Fibroblast of gingiva (primary cell): ENCODE data around the gene PROM1.

Source experiments
- DNase-seq: peaks from one replicate; pipeline ENCODE4 v3.0.0-alpha.2; 2011; ENCODE audit warnings: low read depth

The PROM1 gene, protein sequence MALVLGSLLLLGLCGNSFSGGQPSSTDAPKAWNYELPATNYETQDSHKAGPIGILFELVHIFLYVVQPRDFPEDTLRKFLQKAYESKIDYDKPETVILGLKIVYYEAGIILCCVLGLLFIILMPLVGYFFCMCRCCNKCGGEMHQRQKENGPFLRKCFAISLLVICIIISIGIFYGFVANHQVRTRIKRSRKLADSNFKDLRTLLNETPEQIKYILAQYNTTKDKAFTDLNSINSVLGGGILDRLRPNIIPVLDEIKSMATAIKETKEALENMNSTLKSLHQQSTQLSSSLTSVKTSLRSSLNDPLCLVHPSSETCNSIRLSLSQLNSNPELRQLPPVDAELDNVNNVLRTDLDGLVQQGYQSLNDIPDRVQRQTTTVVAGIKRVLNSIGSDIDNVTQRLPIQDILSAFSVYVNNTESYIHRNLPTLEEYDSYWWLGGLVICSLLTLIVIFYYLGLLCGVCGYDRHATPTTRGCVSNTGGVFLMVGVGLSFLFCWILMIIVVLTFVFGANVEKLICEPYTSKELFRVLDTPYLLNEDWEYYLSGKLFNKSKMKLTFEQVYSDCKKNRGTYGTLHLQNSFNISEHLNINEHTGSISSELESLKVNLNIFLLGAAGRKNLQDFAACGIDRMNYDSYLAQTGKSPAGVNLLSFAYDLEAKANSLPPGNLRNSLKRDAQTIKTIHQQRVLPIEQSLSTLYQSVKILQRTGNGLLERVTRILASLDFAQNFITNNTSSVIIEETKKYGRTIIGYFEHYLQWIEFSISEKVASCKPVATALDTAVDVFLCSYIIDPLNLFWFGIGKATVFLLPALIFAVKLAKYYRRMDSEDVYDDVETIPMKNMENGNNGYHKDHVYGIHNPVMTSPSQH

DNA sequence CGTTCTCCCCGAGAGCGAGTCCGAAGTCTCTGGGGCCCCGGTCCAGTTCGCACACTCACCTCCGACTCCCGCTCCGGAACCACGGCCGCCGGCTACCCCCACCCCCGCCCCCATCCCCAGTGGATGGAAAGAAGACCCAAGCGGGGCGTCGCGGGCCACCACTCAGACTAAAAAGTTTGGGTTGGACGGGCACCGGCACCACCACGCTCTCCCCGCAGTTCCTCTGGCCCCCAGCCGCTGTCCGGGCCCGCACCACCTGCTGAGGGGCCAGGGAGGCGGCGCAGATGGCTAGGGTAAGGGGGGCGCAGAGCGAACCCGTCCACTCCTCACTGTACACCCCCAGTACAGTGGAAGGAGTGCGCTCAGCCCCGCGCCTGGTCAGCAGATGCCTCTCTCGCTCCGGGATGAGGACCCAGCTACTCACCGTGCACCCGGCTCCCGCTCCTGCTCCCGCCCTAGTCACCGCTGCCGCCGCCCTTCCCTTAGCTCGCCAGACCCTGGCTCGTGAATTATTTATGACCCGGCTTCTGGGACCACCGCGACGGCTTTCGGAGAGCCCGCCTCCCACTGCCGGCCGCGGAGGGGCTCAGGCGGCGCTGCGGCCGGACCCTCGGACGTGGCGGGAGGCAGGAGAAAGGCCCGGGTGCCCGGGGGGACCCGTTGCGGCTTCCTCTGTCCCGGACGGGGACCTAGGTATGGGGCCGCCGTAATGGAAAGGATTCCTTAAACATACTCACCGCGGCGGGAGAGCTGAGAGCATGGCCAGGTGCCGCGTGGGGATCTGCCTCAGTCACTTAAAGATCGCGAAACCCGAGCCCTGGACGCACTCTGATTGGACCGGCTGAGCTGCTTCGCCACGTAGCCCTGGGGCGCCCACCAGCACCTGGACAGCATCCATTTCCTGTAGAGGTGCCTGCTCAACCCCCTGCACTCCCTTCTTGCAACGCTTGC, at the start of gene PROM1:
TSS of gene PROM1 (minus strand) at position 783 of the 951 bp plus-strand sequence. CDS start 8,117 bp downstream, outside the sequence.
- no peak for DNase-seq

DNA sequence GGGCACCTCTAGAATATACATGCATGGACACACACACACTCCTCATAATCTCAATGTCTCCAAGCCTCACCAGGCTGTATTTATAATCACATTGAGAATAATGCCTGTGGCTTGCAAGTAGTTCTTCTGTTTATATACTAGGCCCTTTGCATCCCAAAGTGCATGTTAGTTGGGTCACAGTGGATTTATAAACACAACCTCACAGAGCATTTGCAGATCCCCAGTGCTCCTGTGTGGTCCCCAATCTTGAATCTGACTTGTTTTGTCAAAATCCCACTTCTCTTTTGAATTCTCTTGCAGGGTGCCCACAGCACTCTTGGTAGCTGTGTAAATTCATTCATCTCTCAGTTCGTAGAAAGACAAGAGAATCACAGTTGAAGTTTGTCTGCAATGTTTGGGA, 49.6 kb upstream of the PROM1 start:
- DNase-seq: no peak

DNA sequence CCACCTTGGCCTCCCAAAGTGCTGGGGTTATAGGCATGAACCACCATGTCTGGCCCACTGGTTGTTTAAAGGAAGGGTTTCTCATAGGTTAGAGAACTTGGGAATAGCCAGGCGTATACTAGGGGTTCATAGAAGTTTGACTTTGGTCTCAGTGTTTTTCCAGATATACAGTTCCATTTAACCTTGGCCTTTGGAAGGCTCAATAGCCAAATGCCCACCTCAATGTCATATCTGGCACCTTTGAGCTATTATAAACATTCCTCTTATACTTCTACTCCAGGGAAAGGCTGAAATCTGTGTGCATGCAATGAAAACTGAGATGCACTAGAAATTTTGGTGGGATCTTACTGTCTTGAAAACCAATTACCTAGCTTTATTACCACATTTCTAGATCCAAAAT, 47.5 kb upstream of the PROM1 start:
- DNase-seq: no peak

DNA sequence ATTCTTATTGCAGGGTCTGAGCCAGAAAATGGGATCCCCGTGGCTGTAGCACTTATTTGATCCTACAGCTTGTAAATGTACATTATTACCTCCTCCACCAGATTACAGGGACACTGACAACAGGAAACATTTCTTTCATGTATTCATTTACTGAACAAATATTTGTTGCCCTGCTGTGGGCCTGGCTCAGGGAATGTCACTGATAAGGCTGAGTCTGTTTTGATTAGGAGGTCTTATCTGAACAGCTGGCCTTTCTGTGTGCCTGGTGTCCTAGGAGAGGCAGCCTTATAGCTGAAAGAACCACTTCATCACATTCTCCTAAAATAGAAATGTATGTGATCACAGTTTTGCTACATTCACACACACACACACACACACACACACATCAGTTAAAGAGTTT, 45.5 kb upstream of the PROM1 start:
- no peak for DNase-seq

DNA sequence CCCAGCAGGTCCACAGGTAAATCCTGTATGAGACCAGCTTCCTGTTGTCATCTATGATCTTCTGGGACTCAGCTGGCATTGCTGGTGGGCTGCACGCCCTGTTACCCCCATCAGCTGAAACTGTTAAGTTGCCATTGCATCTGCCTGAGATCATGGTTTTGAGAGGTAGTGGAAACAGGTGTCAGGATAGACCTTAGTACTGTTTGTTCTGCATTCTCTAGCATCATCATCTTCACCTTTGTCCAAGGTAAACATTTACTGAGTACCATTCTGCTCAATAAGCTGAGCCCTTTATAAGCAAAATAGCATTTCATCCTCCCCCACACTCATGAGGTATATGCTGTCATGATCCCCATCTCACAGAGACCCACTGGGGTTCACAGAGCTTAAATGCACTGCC, 42.9 kb upstream of the PROM1 start:
- DNase-seq: no peak

DNA sequence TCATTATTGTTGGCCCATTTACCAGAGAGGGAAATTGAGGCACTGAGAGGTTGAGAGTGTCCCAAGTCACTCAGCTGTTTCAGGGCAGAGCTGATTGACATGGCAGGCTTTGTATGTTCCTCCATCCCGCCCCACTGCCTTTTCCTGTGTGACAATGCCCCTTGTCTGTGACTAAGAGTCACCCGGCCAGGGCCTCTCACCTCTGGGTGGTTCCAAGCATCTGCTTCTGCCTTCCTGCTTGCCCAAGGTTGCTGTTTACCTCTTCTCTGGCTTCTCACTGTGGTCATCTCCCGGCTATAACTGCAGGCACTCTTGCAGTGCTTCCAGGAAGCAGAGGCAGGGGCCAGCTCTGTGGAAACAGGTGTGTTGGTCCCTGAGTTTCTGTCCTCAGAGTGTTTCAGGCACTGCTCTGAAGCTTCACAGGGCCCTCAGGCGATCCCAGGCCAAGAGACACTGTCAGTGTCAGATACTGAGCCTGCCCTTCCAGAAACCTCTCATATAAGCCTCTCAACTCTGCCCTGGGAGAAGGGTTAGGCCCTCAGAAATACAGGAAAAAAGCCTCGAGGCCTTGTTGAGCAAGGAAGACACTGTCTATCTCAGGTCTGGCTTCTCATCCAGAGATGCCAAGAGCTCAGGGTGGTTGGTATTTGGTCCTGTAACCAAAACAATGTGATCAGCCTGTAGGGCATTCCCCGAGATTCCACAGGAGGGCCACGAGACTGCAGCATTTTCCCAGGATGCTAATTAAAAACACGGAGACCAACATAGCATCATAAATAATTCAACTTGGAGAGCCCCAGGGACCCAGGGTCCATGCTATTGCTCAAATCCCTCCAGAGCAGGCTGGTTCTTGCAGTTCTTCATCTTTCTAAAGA, 42.0 kb upstream of the PROM1 start:
- DNase-seq: peak; percentile 7

DNA sequence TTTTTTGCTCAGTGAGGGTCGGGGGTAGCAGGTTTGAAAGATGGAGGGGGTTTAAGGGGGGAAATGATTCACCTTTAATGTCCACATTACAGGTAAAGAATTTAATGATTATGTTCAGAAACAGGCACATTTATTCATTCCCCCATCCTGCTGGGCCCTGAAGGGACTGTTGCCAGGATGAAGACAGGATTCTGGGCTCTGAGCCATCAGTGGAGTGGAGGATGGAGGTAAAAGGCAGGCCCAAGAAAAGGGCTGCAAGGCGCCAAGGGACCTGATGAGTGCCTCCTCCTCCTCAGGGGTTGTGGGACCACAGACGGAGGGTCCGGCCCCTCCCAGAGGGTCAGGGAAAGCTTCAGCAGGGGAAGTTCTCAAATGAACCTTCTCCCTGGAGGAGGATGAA, 40.4 kb upstream of the PROM1 start:
- DNase-seq: no peak

DNA sequence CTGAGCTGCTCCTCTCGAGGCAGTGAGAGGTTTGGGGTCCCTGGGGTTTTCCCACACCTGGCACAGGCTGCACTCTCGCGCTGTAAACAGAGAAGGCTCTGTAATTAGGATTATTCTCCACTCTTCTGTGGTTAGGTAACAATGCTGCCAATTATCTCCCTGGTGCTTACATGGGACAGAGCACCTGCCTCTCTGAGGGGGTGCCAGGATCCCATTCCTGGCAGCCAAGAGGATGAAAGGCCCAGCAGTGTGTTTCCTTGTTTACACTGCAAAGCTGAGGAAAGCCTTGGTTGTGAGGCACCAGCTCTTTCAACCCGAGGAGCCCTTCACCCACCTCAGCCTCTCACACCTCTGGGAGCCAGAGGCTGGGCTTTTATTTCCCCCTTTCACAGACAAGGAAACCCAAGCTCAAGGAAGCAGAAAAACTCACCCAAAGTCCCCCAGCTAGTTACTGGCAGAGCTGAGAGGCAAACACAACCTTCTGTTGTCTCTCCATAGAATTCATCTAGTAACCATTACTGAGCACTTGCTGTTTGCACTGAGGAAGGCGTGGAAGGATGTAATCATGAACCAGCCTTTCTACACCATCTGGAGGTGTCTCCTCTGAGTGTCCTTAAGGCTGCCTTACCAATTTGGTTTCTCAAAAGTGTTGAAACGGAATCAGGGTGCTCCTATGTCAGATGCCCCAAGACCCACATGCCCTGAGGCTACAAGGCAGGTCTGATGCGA, 39.7 kb upstream of the PROM1 start:
- DNase-seq: no peak

DNA sequence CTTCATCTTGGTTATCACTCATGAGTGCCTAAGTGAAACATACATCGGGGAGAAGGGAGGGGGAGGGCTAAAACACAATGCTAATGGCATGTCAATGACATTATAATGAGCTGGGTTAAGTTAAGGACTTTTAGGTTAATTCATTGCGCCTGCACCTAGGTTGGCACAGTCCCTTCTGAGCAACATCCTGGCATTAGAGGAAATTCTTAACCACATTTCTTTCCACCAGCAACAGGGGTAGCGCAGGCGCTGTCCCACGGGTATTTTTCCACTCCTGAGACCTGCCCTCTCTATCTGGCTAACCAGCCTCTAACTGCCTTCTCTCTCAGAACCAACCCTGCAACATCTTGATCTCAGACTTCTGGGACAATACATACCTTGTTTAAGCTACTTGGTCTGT, 39.0 kb upstream of the PROM1 start:
- no peak for DNase-seq

DNA sequence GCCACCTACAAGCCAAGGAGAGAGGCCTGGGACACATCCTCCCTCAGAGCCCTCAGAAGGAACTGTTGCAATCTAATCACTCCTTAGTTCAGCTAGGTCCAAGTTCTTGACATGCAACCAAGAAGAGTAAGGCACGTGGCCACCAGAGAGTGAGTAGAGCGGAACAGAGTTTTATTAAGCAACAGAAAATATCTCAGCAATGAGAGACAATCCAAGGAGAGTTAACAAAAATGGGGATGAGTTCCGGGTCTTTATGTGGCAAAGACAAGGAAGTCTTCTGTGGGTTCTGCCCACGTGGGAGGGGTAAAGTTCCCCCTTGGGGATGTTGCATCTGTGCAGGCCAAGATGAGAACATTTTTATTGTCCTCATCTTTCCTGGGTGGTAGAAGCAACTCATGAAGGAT, 38.5 kb upstream of the PROM1 start:
- no peak for DNase-seq

DNA sequence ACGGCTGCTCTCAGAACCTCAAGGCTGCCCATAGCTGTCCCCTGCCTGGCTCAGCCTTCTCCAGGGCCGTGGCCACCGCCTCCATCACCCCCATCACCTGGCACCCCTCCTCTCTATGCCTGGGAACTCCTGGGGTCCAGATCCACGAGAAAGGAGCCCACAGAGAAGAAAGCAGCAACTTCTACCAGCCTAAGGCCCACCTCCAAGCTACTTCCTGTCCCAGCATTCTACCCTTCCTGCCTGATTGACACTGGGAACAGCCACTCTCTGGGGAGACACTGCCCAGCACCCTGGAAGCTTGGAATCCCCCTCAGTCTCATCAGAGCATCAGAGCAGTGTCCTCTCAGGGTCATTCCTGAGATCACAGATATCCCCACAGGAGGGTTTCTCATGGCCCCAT, 36.9 kb upstream of the PROM1 start:
- no peak for DNase-seq

DNA sequence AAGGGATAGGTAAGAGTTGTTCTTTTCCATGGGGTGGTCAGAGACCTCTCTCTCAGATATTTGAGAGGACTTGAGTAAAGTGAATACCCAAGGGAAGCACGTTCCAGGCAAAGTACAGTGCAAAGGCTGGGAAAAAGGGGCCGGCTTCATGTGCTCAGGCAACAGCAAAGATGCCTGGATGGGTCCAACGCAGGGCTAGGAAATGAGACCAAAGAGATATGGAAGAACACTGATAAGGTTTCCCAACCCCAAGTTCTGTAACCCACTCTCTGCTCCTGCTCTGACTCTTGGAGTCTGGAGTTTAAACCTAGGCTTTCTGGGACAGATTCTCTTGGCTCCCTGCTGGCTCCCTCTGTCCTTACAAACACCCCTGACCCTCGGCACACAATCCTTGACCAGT, 36.2 kb upstream of the PROM1 start:
- DNase-seq: no peak

DNA sequence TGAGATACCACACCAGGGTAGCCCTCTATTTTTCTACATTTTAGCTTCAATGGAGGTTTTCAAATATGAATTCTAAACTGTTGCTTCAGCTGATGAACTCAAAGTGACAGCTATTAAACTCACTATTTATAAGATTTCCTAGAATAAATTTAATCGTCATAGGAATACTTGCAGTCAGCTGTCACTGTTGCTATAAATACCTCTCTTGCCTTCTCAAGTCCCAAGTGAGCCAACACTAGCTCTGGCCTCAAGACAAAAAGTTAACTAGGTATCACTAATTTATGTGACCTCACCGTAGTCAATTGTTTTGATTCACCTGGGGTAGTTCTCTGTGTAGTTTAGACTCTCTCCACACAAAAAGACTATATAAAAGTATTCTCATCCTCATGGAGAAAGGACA, 34.3 kb upstream of the PROM1 start:
- no peak for DNase-seq

DNA sequence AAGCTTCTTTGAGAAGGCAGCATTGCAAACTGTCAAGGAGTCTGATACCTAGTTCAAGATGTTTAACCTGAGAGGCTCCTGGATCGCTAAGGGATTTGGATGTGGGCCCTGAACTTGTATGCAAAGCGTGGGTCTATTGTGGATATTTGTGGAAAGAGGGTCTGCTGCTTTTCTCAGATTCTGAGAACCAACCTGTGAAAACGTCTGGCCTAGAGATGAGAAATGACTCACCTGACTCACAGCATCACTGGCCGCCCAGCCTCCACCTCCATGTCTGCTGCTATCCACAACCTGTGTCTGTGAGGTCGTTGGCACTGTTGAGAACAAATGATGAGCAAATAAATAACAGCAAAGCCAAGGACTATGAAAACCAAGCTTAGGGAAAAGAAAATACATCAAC, 33.3 kb upstream of the PROM1 start:
- DNase-seq: no peak

DNA sequence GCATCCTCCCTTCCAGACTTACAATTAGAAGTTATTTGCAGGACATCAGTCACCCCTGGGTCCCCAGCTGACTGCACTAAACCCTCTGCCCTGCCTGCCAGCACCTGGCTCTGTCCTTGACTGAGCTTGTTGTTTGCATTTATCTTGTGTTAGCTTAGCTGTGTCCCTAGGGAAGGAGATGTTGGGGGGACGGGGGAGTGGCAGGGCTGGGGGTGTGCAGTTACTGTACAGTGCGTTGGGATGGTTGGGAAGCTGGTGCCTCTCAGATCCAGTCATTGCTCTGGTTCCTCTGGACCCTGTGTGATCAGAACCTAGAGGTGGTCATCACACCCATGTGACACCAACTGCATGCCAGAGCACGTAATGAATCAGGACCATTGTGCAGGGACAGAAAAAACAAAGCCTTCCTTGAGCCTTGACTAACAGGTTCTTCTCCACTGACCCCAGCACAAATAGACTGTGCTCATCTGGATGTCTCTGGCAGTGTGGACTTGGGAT, 32.7 kb upstream of the PROM1 start:
- DNase-seq: no peak

DNA sequence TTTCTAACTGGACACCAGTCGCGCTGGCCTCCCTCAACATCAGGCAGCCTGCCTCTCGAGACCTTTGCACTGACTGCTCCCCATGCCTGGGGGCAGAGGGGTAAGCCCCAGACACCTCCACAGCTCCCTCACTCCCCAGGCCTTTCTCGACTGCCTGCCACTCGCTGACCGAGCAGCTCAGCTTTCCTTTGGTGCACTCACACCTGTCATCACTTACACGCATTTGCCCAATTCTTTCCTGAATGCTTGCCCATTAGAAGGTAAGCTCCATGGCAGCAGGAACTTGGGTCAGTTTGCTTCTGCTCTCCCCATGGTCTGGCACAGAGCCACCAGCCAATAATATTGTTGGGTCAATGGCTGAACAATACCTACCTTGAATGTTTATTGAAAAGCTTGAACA, 32.2 kb upstream of the PROM1 start:
- no peak for DNase-seq

DNA sequence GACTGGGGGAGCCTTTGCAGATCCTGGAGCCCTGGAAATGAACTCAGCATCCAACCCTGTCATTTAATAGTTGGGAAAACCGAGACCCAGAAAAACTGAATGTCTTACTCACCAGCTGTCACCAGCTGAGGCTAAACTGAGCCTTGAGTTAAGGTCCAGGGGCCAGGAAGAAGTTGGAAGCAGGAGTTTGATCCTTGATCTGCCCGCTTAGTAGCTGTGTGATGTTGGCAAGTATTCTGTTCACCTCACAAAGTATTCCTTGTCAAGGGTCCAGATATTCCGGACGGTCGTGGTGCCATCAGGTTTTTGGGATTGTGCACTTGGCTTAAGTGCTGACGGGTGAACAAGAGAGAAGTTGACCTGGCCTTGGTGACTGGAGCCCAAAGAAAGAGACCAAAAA, 30.7 kb upstream of the PROM1 start:
- no peak for DNase-seq

DNA sequence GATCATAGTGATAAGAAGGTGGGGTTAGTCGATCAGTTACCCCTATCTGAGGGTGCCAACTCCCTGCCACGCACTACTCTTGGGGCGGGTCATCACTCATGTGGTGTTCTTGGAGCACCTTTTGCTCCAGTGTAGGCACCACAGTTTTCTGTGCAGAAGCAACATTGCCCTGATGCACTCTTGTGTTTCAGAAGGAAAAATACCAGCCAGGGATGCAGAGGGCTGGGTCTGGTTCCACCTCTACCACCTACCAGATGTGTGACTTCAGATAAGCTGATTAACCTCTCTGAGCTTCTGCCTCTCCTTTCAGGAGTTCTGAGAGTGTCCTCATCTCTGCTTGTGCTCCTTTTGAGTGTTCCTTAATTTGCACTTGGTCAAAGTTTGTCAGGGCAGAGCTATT, 29.9 kb upstream of the PROM1 start:
- no peak for DNase-seq

DNA sequence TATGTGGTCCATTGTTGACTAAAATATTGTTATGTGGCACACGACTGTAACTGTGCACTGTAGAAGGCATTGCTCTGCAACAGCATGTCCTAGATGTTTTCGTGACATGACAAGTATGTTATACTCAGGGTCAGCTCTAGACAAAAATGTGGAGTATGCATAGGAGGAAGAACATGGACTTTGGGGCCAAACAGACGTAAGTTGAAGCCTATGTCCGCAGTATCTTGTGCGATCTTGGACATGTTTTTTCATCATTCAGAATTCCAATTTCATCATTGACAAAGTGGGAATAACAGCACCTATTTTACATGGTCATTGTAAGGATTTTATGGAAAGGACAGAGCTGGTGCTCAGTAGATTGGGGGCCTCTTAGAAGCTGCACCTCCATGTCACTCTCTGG, 27.7 kb upstream of the PROM1 start:
- no peak for DNase-seq

DNA sequence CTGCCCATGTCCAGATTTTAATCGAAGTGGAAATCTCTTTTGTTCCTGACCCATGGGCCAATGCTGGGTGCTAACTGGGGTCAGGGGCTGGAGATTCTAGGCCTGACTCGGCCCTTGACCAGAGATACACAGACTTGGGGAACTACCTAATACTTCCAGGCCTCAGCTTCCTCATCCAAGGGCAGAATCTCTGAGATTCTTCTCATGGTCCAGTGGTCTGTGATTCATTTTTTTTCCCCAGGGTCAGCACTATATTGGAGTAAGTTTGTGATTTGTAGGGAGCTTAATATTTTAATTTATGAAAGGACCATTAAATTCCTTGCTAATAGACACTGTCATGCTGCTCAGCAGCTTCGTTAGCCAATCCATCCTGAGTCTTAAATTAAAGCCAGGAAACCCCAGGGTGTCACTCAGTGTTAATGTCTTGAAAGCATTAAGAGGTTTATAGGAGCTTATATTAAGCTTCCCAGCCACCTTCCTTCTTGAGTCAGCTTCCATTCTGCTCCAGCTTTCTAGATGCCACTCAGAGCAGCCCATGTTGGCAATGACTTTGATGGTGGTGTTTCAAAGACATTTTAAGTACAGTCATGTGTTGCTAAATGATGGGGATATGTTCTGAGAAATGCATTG, 27.0 kb upstream of the PROM1 start:
- no peak for DNase-seq
